Epithelial cell of prostate (primary cell): ENCODE data around the gene UNC13A.

Experiments used
- DNase-seq: peaks from one replicate; pipeline ENCODE4 v3.0.0-alpha.2; 2011; ENCODE audit warnings: low read depth, low spot score
- H3K27ac ChIP-seq: fragments of 450-650 bp; 2 replicates; pipeline ENCODE4 v1.5.1; 2017; ENCODE audit warnings: mild to moderate bottlenecking

UNC13A gene

GRCh38 chr19:17673937-17674799 lies 14.0 kb downstream of the UNC13A start:
- no peak for DNase-seq
- no peak overlapping the region for H3K27ac ChIP-seq

- H3K27ac ChIP-seq = no peak overlapping the region
- DNase-seq = no peak
These were observed 16.2 kb downstream of the UNC13A start for GRCh38 chr19:17671906-17672305.

- H3K27ac ChIP-seq = no peak overlapping the region
- no peak for DNase-seq
These were observed 18.7 kb downstream of the UNC13A start for GRCh38 chr19:17669419-17669818.

- DNase-seq = no peak
- H3K27ac ChIP-seq = no peak overlapping the region
These were observed 23.1 kb downstream of the UNC13A start for GRCh38 chr19:17665058-17665457.

- DNase-seq = no peak
- no peak overlapping the region for H3K27ac ChIP-seq
These were observed 28.2 kb downstream of the UNC13A start for GRCh38 chr19:17659996-17660395.

- H3K27ac ChIP-seq = no peak overlapping the region
- DNase-seq = no peak
These were observed 29.5 kb downstream of the UNC13A start for GRCh38 chr19:17658666-17659065.

GRCh38 chr19:17658240-17658639 lies 29.9 kb downstream of the UNC13A start:
- no peak overlapping the region for H3K27ac ChIP-seq
- DNase-seq = no peak

GRCh38 chr19:17656970-17657369 lies 31.2 kb downstream of the UNC13A start:
- DNase-seq = no peak
- no peak overlapping the region for H3K27ac ChIP-seq

GRCh38 chr19:17655751-17656472 lies 32.2 kb downstream of the UNC13A start:
- DNase-seq = no peak
- H3K27ac ChIP-seq = no peak overlapping the region

- DNase-seq = no peak
These were observed 33.2 kb downstream of the UNC13A start for GRCh38 chr19:17654993-17655392.

GRCh38 chr19:17652627-17653026 lies 35.5 kb downstream of the UNC13A start:
- no peak for DNase-seq
- no peak overlapping the region for H3K27ac ChIP-seq

More at GRCh38 chr19:17654993-17655392, 33.2 kb downstream of the UNC13A start:
- H3K27ac ChIP-seq = no peak overlapping the region

GRCh38 chr19:17648786-17649185 lies 39.4 kb downstream of the UNC13A start:
- no peak overlapping the region for H3K27ac ChIP-seq
- DNase-seq = no peak

GRCh38 chr19:17648097-17648660 lies 40.0 kb downstream of the UNC13A start:
- DNase-seq = no peak
- H3K27ac ChIP-seq = no peak overlapping the region

GRCh38 chr19:17647071-17648020 lies 40.8 kb downstream of the UNC13A start:
- no peak overlapping the region for H3K27ac ChIP-seq
- DNase-seq = no peak

GRCh38 chr19:17646441-17646840 lies 41.7 kb downstream of the UNC13A start:
- H3K27ac ChIP-seq = no peak overlapping the region
- no peak for DNase-seq

- DNase-seq = no peak
- H3K27ac ChIP-seq = no peak overlapping the region
These were observed 42.7 kb downstream of the UNC13A start for GRCh38 chr19:17645339-17645963.

GRCh38 chr19:17642656-17643055 lies 45.5 kb downstream of the UNC13A start:
- no peak overlapping the region for H3K27ac ChIP-seq
- DNase-seq = no peak

GRCh38 chr19:17641846-17642245 lies 46.3 kb downstream of the UNC13A start:
- no peak for DNase-seq
- H3K27ac ChIP-seq = no peak overlapping the region

- no peak overlapping the region for H3K27ac ChIP-seq
- DNase-seq = no peak
These were observed 47.0 kb downstream of the UNC13A start for GRCh38 chr19:17641181-17641580.

- DNase-seq = no peak
- H3K27ac ChIP-seq = no peak overlapping the region
These were observed 54.5 kb downstream of the UNC13A start for GRCh38 chr19:17633700-17634099.
